H1 (cell line): ENCODE measurements around the gene SIRT7. TPM values are rescaled to one million over a fixed set of nuclear protein-coding genes. Genes with fewer than 3 reads are reported as not detected.

Experiments
- CTCF ChIA-PET: fragments of 300-600 bp; sonication (Branson Sonifier 250); formaldehyde crosslinking; loops from one replicate; lab custom pipeline; 2021; ENCODE audit not compliant: partially characterized antibody; lab: Charles Lee
- POLR2A ChIA-PET: fragments of 300-600 bp; sonication (Branson Sonifier 250); formaldehyde crosslinking; loops from one replicate; lab custom pipeline; 2021; ENCODE audit warnings: inconsistent platforms; ENCODE audit not compliant: partially characterized antibody; lab: Charles Lee
- DNase-seq, 2 experiments: peaks; one replicate each; pipeline versions ENCODE4 v3.0.0 to v3.0.0-alpha.2; 2010 to 2022; ENCODE audit warnings: low spot score in 2 of 2, low read depth in 1 of 2, mixed read lengths in 1 of 2
- FAIRE-seq: peaks from 2 replicates; lab custom pipeline; 2011; peaks lifted over from hg19 to GRCh38; lab: Jason Lieb, UNC
- H2AFZ ChIP-seq: 2 replicates; pipeline ENCODE4 v1.8.1; 2012; ENCODE audit warnings: low read length, inconsistent platforms
- H2AK5ac ChIP-seq: 2 replicates; pipeline ENCODE4 v1.6.1; 2013; ENCODE audit warnings: low read depth, low read length
- H2BK120ac ChIP-seq: replicated peaks from 2 replicates; pipeline ENCODE3; 2013; ENCODE audit warnings: low read depth, low read length, inconsistent platforms
- H2BK12ac ChIP-seq: 2 replicates; pipeline ENCODE4 v1.6.1; 2013; ENCODE audit warnings: low read depth, low read length
- H2BK15ac ChIP-seq: 2 replicates; pipeline ENCODE4 v1.6.1; 2013; ENCODE audit warnings: low read length
- H2BK20ac ChIP-seq: 2 replicates; pipeline ENCODE4 v1.6.1; 2013; ENCODE audit warnings: low read length
- H2BK5ac ChIP-seq: 2 replicates; pipeline ENCODE4 v1.6.1; 2013; ENCODE audit warnings: low read depth, low read length
- H3K14ac ChIP-seq: 2 replicates; pipeline ENCODE4 v1.6.1; 2013; ENCODE audit warnings: inconsistent platforms; ENCODE audit not compliant: insufficient read length
- H3K18ac ChIP-seq: 2 replicates; pipeline ENCODE4 v1.6.1; 2013; ENCODE audit warnings: low read length; ENCODE audit errors: extremely low read depth
- H3K23ac ChIP-seq: 2 replicates; pipeline ENCODE4 v1.6.1; 2013; ENCODE audit warnings: inconsistent platforms; ENCODE audit not compliant: insufficient read length
- H3K23me2 ChIP-seq: 2 replicates; pipeline ENCODE4 v1.6.1; 2013; ENCODE audit warnings: low read depth, low read length
- H3K27ac ChIP-seq: 2 replicates; pipeline ENCODE4 v1.6.1; 2011; ENCODE audit warnings: low read depth, low read length, inconsistent platforms
- H3K27me3 ChIP-seq, 4 experiments: replicated peaks in 1 of 4; 1 replicate in 1 of 4; 2 replicates in 3 of 4; pipeline versions ENCODE4 v1.6.1 to v1.8.1; 2011 to 2013; ENCODE audit warnings: low read length in 3 of 4, mild to moderate bottlenecking in 3 of 4, inconsistent platforms in 2 of 4, mixed read lengths in 2 of 4, moderate library complexity in 1 of 4; ENCODE audit not compliant: control insufficient read depth in 3 of 4, insufficient read depth in 3 of 4; ENCODE audit errors: extremely low read depth in 1 of 4
- H3K36me3 ChIP-seq, 4 experiments: 2 replicates each; pipeline versions ENCODE4 v1.6.1 to v1.8.1; 2011 to 2013; ENCODE audit warnings: mild to moderate bottlenecking in 4 of 4, low read length in 3 of 4, moderate library complexity in 2 of 4, control low read depth in 1 of 4, inconsistent platforms in 1 of 4; ENCODE audit not compliant: insufficient read depth in 4 of 4, control insufficient read depth in 2 of 4
- H3K4ac ChIP-seq: replicated peaks from 2 replicates; pipeline ENCODE3; 2013; ENCODE audit warnings: low read length, low read depth, mixed read lengths, inconsistent platforms; ENCODE audit not compliant: insufficient read length
- H3K4me1 ChIP-seq, 4 experiments: replicated peaks in 1 of 4; 1 replicate in 1 of 4; 2 replicates in 3 of 4; pipeline versions ENCODE4 v1.6.1 to v1.8.1; 2011 to 2013; ENCODE audit warnings: low read length in 3 of 4, inconsistent platforms in 2 of 4, mixed read lengths in 1 of 4; ENCODE audit not compliant: insufficient read depth in 4 of 4, control insufficient read depth in 3 of 4
- H3K4me2 ChIP-seq, 2 experiments: 2 replicates each; pipeline versions ENCODE4 v1.6.1 to v1.8.1; 2011 to 2013; ENCODE audit warnings: low read depth in 2 of 2, low read length in 2 of 2, control low read depth in 1 of 2, inconsistent platforms in 1 of 2, mild to moderate bottlenecking in 1 of 2; ENCODE audit not compliant: insufficient read depth in 1 of 2
- H3K4me3 ChIP-seq, 4 experiments: fragments of 200-600, 300-600 bp in 1 of 4; sonication (generic), shearing (Covaris generic), sonication (Bioruptor Twin) in 1 of 4; 2 replicates each; pipeline versions ENCODE4 v1.5.1 to v1.8.1; 2011 to 2016; ENCODE audit warnings: low read length in 4 of 4, low read depth in 3 of 4, control low read depth in 2 of 4, inconsistent platforms in 2 of 4, mild to moderate bottlenecking in 2 of 4, mixed read lengths in 1 of 4, moderate library complexity in 1 of 4; ENCODE audit not compliant: insufficient read depth in 2 of 4; ENCODE audit errors: extremely low read depth in 1 of 4
- H3K56ac ChIP-seq: replicated peaks from 2 replicates; pipeline ENCODE3; 2013; ENCODE audit warnings: low read depth, mild to moderate bottlenecking, mixed read lengths, low read length, inconsistent platforms; ENCODE audit not compliant: insufficient read length
- H3K79me1 ChIP-seq: 2 replicates; pipeline ENCODE4 v1.6.1; 2013; ENCODE audit warnings: low read depth, low read length, control low read depth
- H3K79me2 ChIP-seq, 2 experiments: 2 replicates each; pipeline versions ENCODE4 v1.6.1 to v1.8.1; 2012 to 2013; ENCODE audit warnings: low read length in 2 of 2, mild to moderate bottlenecking in 2 of 2, inconsistent platforms in 1 of 2; ENCODE audit not compliant: insufficient read depth in 2 of 2, control insufficient read depth in 1 of 2
- H3K9ac ChIP-seq, 4 experiments: replicated peaks in 1 of 4; 1 replicate in 1 of 4; 2 replicates in 3 of 4; pipeline versions ENCODE4 v1.6.1 to v1.8.1; 2011 to 2013; ENCODE audit warnings: low read depth in 3 of 4, low read length in 3 of 4, control low read depth in 2 of 4, mild to moderate bottlenecking in 2 of 4, moderate library complexity in 2 of 4, inconsistent platforms in 1 of 4; ENCODE audit errors: extremely low read depth in 1 of 4
- H3K9me3 ChIP-seq, 2 experiments: 2 replicates each; pipeline versions ENCODE4 v1.6.1 to v1.8.1; 2012 to 2013; ENCODE audit warnings: mild to moderate bottlenecking in 2 of 2, moderate library complexity in 2 of 2, control low read depth in 1 of 2, inconsistent platforms in 1 of 2, low read depth in 1 of 2, low read length in 1 of 2, mixed read lengths in 1 of 2; ENCODE audit not compliant: insufficient read depth in 2 of 2
- H4K20me1 ChIP-seq, 2 experiments: replicated peaks in 1 of 2; 2 replicates each; pipeline versions ENCODE3 to v1.8.1; 2011 to 2013; ENCODE audit warnings: inconsistent platforms in 2 of 2, low read length in 2 of 2, mild to moderate bottlenecking in 1 of 2; ENCODE audit not compliant: insufficient read depth in 2 of 2, control insufficient read depth in 1 of 2
- H4K5ac ChIP-seq: 2 replicates; pipeline ENCODE4 v1.6.1; 2013; ENCODE audit warnings: low read length, low read depth, mixed read lengths, inconsistent platforms; ENCODE audit not compliant: insufficient read length
- H4K8ac ChIP-seq: 2 replicates; pipeline ENCODE4 v1.8.0; 2013; ENCODE audit warnings: mild to moderate bottlenecking, moderate library complexity, low read length, inconsistent platforms; ENCODE audit not compliant: insufficient read depth; ENCODE audit errors: extremely low read depth
- H4K91ac ChIP-seq: replicated peaks from 2 replicates; pipeline ENCODE3; 2013; ENCODE audit warnings: low read length, mixed read lengths, inconsistent platforms; ENCODE audit not compliant: insufficient read length
- CBX5 ChIP-seq: fragments of 300-800, 300-1000 bp; sonication (generic); IDR thresholded peaks from 2 replicates; pipeline ENCODE4 v1.7.1; 2016; ENCODE audit warnings: antibody characterized with exemption, low read length, low read depth
- CBX8 ChIP-seq: fragments of 300-800, 300-1000 bp; sonication (generic); IDR thresholded peaks from 2 replicates; pipeline ENCODE4 v1.7.1; 2016; ENCODE audit warnings: low read depth, low read length, borderline replicate concordance
- CHD1 ChIP-seq: IDR thresholded peaks from 2 replicates; pipeline ENCODE4 v1.6.1; 2012; ENCODE audit warnings: low read depth, low read length, improper control_type of control experiment
- HDAC2 ChIP-seq, 2 experiments: fragments of 300-600 bp in 1 of 2; sonication (generic) in 1 of 2; IDR thresholded peaks; 2 replicates each; pipeline ENCODE4 v1.6.1; 2011 to 2012; ENCODE audit warnings: low read depth in 2 of 2, low read length in 2 of 2, mild to moderate bottlenecking in 2 of 2, moderate library complexity in 2 of 2, borderline replicate concordance in 1 of 2, inconsistent platforms in 1 of 2
- HDAC6 ChIP-seq: IDR thresholded peaks from one replicate; pipeline ENCODE4 v1.7.1; 2012; ENCODE audit warnings: low read depth, mild to moderate bottlenecking, inconsistent platforms, low read length, moderate library complexity
- JUND ChIP-seq: IDR thresholded peaks from 2 replicates; pipeline ENCODE4 v1.6.1; 2011; ENCODE audit warnings: mild to moderate bottlenecking, improper control_type of control experiment, low read length
- MAFK ChIP-seq: IDR thresholded peaks from 2 replicates; pipeline ENCODE4 v1.6.1; 2012; ENCODE audit warnings: low read depth, mild to moderate bottlenecking, improper control_type of control experiment, low read length
- RFX5 ChIP-seq: IDR thresholded peaks from 2 replicates; pipeline ENCODE4 v1.6.1; 2011; ENCODE audit warnings: low read depth, low read length, improper control_type of control experiment, borderline replicate concordance
- SP4 ChIP-seq: IDR thresholded peaks from 2 replicates; pipeline ENCODE4 v1.6.1; 2012; ENCODE audit warnings: low read length, inconsistent platforms
- SUZ12 ChIP-seq: fragments of 200-600 bp; sonication (generic); IDR thresholded peaks from 2 replicates; pipeline ENCODE4 v1.6.1; 2012; ENCODE audit warnings: mild to moderate bottlenecking, inconsistent platforms, low read length, moderate library complexity, mixed read lengths
- WGBS, 2 experiments: shearing (Covaris generic) in 1 of 2; methylation state at CpG; one replicate each; pipeline versions ENCODE4 v1.1.6 to v1.1.7; 2013 to 2015; ENCODE audit warnings: low lambda C conversion rate in 2 of 2, mixed read lengths in 2 of 2, inconsistent platforms in 1 of 2, low coverage in 1 of 2, missing lambda C conversion rate in 1 of 2; ENCODE audit not compliant: insufficient replicate concordance in 2 of 2, insufficient coverage in 1 of 2, insufficient read length in 1 of 2; ENCODE audit errors: extremely low coverage in 1 of 2, missing lambda C conversion rate in 1 of 2; 5-methylcytosine and 5-hydroxymethylcytosine counted together
- polyA plus RNA-seq, 7 experiments: library from polyadenylated mRNA; depleted of rRNA in 3 of 7; stranded (reverse) in 5 of 7; unstranded in 2 of 7; fragments of >200 nt in 5 of 7; fragments of 200-250 nt in 2 of 7; gene quantifications; 1 replicate in 5 of 7; 2 replicates in 1 of 7; 4 replicates in 1 of 7; pipeline versions ENCODE4 v1.2.1 to v1.2.3, GENCODE V29; 2011 to 2013; ENCODE audit warnings: missing spikeins in 2 of 7, mixed read lengths in 2 of 7
- total RNA-seq: library from RNA; stranded (reverse); fragmentation: NEBNext Ultra II Directional; extraction: Animal tissue kit (Norgen Biotek cat#: 25700); gene quantifications from 2 replicates; pipeline ENCODE4 v1.2.1, GENCODE V29; 2021
- TF ChIP-seq, protein P1 (sequence below): IDR thresholded peaks from 2 replicates; pipeline ENCODE4 v1.6.1; 2011; ENCODE audit warnings: low read depth, mild to moderate bottlenecking, low read length; ENCODE audit not compliant: insufficient read depth

The SIRT7 gene
- total and polyA plus RNA-seq, 2 of the 8 experiments (the other 6 are each of a cell fraction or from before 2014, with no cell fraction given), result 5.8 to 16.6 TPM

DNA sequence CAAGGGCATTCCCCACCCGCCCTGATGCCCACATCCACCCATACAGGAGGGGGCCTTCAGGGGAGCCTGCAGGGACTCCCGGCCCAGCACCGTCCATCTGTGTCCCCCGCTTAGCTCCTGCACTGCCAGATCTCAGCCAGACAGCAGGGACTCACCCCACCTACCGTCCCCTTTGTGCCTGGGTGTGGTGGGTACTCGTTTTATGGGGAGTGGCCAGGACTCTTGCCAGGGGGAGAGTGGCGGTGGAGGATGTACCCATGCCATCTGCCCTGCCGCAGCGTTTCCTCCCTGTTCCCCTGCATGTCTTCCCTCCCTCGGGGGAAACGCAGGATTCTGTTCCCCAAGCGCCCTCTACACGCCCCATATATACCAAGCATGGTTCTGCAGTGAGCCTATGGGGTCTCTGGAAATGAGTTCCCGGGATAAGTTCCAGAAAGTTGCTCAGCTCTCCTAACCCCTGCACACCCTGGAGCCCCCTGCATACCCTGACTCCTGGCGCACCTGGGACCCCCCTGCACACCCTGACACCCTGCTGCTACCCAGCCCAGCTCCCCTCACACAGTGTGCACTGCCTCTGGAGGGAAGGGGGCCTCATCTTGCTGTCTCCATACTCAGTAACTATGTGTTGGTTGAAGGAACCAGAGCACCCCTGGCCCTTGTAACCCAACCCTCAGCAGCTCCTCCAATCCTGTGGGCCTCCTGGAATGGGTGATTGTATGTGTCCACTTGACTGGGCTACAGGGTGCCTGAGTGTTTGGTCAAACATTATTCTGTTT, 13.8 kb upstream of the SIRT7 start:
- H2AFZ ChIP-seq, result no peak overlapping the region
- H3K56ac ChIP-seq, result no peak overlapping the region
- H3K36me3 ChIP-seq, result peaks cover 0 to 25% (median 10%) of the 10 kb centered on the region in 4 experiments; a peak in 5 of 8 replicates
- no peak overlapping the region for H4K5ac ChIP-seq
- no peaks in the 10 kb centered on the region for H3K9me3 ChIP-seq
- H3K4me3 ChIP-seq, result no peak overlapping the region
- no peak overlapping the region for H3K4ac ChIP-seq
- H3K4me1 ChIP-seq, result peaks cover 0 to 13% (median 3%) of the 10 kb centered on the region in 4 experiments; a peak in 5 of 7 replicates
- peaks cover under 1% of the 10 kb centered on the region; the same call in 1 of the 2 replicates for H3K79me1 ChIP-seq
- no peak overlapping the region for H2BK15ac ChIP-seq
- H3K23me2 ChIP-seq, result peaks cover 9% of the 10 kb centered on the region; the same call in 1 of the 2 replicates
- no peak for DNase-seq
- no peak overlapping the region for H3K18ac ChIP-seq
- no peak overlapping the region for H2BK5ac ChIP-seq
- H2BK120ac ChIP-seq, result no peak overlapping the region
- H4K20me1 ChIP-seq, result peaks cover 7 to 23% of the 10 kb centered on the region in 2 experiments
- no peak overlapping the region for H3K27ac ChIP-seq
- 64% methylated on average over 13 of the region's 15 CpGs; no CpG with 5 or more reads in 1 of the 2 experiments for WGBS, 2 experiments
- H3K79me2 ChIP-seq, result peaks cover 0 to 1% of the 10 kb centered on the region in 2 experiments; a peak in 3 of 4 replicates
- no peak overlapping the region for H3K14ac ChIP-seq
- ChIA-PET CTCF (interaction anchor here (0.8 to 3.8 kb wide), 6 partner anchors 25 to 90 kb away, joined by 3 to 9 read pairs (median 3); no protein-coding TSS in a partner anchor), POLR2A (interaction anchor here (1.0 to 14.6 kb wide), 16 partner anchors 6 to 216 kb away, joined by 3 to 150 read pairs (median 5); partner anchors contain the start of genes ASPSCR1, MAFG, PCYT2 and SIRT7)
- H3K27me3 ChIP-seq, result peaks cover 0 to 12% (median 9%) of the 10 kb centered on the region in 4 experiments; a peak in 4 of 7 replicates
- H2BK12ac ChIP-seq, result no peak overlapping the region
- FAIRE-seq, result no peak
- no peak overlapping the region for H3K4me2 ChIP-seq
- no peak overlapping the region for H2BK20ac ChIP-seq
- H4K91ac ChIP-seq, result no peak overlapping the region
- H3K9ac ChIP-seq, result no peak overlapping the region
- H4K8ac ChIP-seq, result peak overlapping the region; percentile 76; the same call in 1 of the 2 replicates
- H2AK5ac ChIP-seq, result no peak overlapping the region
- H3K23ac ChIP-seq, result no peak overlapping the region
- TF ChIP-seq SP4, result no peak
- TF ChIP-seq, protein P1, sequence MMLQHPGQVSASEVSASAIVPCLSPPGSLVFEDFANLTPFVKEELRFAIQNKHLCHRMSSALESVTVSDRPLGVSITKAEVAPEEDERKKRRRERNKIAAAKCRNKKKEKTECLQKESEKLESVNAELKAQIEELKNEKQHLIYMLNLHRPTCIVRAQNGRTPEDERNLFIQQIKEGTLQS, result no peak
- no peak for TF ChIP-seq HDAC6
- no peak for TF ChIP-seq CBX8
- TF ChIP-seq JUND, result no peak
- no peak for TF ChIP-seq SUZ12
- no peak for TF ChIP-seq RFX5
- no peak for TF ChIP-seq HDAC2 (IDR thresholded peaks at IDR 0.05; ENCODE audit: borderline replicate concordance in 1 of 2, low read depth in 2 of 2, low read length in 2 of 2)
- no peak for TF ChIP-seq MAFK
- TF ChIP-seq CHD1, result no peak
- no peak for TF ChIP-seq CBX5
